A549 (cell line): ENCODE measurements around the gene FAM76A. TPM values are rescaled to one million over a fixed set of nuclear protein-coding genes. Genes with fewer than 3 reads are reported as not detected.

Source experiments
- ATAC-seq, 2 experiments: fragments of 200-7000 bp in 1 of 2; fragments of >200 bp in 1 of 2; cut with Nextera tagmentation in 1 of 2; cut with Tn5 transposase in 1 of 2; 3 replicates each; pipeline versions ENCODE4 v1.8.0 to v1.9.1; 2018 to 2020; ENCODE audit warnings: mild to moderate bottlenecking in 1 of 2, moderate library complexity in 1 of 2
- CTCF ChIA-PET: fragments of 300-600 bp; sonication (Branson Sonifier 250); formaldehyde crosslinking; extraction: SDS; loops from one replicate; lab custom pipeline; 2021; ENCODE audit warnings: antibody characterized with exemption, inconsistent platforms; lab: Yijun Ruan, JAX
- POLR2A ChIA-PET: fragments of 350-600 bp; formaldehyde crosslinking; extraction: SDS; loops from one replicate; lab custom pipeline; 2021; ENCODE audit warnings: antibody characterized with exemption, inconsistent platforms; lab: Yijun Ruan, JAX
- DNase-seq, 2 experiments: peaks; one replicate each; pipeline versions ENCODE4 v3.0.0 to v3.0.0-alpha.2; 2011 to 2016; ENCODE audit warnings: low read depth in 1 of 2, low spot score in 1 of 2
- FAIRE-seq: peaks from 2 replicates; lab custom pipeline; 2011; peaks lifted over from hg19 to GRCh38; lab: Jason Lieb, UNC
- H3K27ac ChIP-seq, 2 experiments: fragments of >200 bp; sonication (Bioruptor Twin); formaldehyde crosslinking; 3 replicates each; pipeline ENCODE4 v1.5.1; 2016 to 2017
- H3K4me1 ChIP-seq: fragments of >200 bp; sonication (Bioruptor Twin); formaldehyde crosslinking; 3 replicates; pipeline ENCODE4 v1.6.1; 2016
- H3K4me2 ChIP-seq: fragments of >200 bp; sonication (Bioruptor Twin); formaldehyde crosslinking; 3 replicates; pipeline ENCODE4 v1.6.1; 2016
- H3K4me3 ChIP-seq: fragments of >200 bp; sonication (Bioruptor Twin); formaldehyde crosslinking; 3 replicates; pipeline ENCODE4 v1.5.1; 2016
- H3K9me3 ChIP-seq: fragments of >200 bp; sonication (Bioruptor Twin); formaldehyde crosslinking; 3 replicates; pipeline ENCODE4 v1.6.1; 2016
- CBX8 ChIP-seq: fragments of 200-600 bp; sonication (generic); IDR thresholded peaks from 2 replicates; pipeline ENCODE4 v1.6.1; 2016
- CEBPB ChIP-seq, 2 experiments: fragments of >200 bp in 1 of 2; sonication (Bioruptor Twin) in 1 of 2; formaldehyde crosslinking in 1 of 2; IDR thresholded peaks; 2 replicates each; pipeline ENCODE4 v1.6.1; 2012 to 2016
- CHD4 ChIP-seq: fragments of 200-600 bp; sonication (generic); IDR thresholded peaks from 2 replicates; pipeline ENCODE4 v1.6.1; 2016; ENCODE audit warnings: antibody characterized with exemption, mild to moderate bottlenecking, borderline replicate concordance
- EHF ChIP-seq: fragments of 250-450 bp; sonication (Bioruptor Pico); IDR thresholded peaks from 2 replicates; pipeline ENCODE4 v1.5.0; 2020; ENCODE audit warnings: mild to moderate bottlenecking
- ELK1 ChIP-seq: fragments of 150-350 bp; IDR thresholded peaks from 2 replicates; pipeline ENCODE4 v1.6.1; 2014; ENCODE audit warnings: low read depth, mild to moderate bottlenecking, low read length
- EP300 ChIP-seq, 2 experiments: fragments of >200 bp; sonication (Bioruptor Twin); formaldehyde crosslinking; IDR thresholded peaks; 2 replicates in 1 of 2; 3 replicates in 1 of 2; pipeline ENCODE4 v1.6.1; 2016 to 2017
- ESRRA ChIP-seq: fragments of 150-350 bp; IDR thresholded peaks from 2 replicates; pipeline ENCODE4 v1.6.1; 2014; ENCODE audit warnings: mild to moderate bottlenecking, low read length, borderline replicate concordance
- FOSB ChIP-seq: fragments of 250-450 bp; sonication (Bioruptor Pico); IDR thresholded peaks from 2 replicates; pipeline ENCODE4 v1.5.0; 2020; ENCODE audit warnings: mild to moderate bottlenecking, moderate library complexity
- FOXS1 ChIP-seq: fragments of 250-450 bp; sonication (Bioruptor Pico); IDR thresholded peaks from 2 replicates; pipeline ENCODE4 v1.5.0; 2020; ENCODE audit warnings: mild to moderate bottlenecking, moderate library complexity
- GATA3 ChIP-seq: IDR thresholded peaks from 2 replicates; pipeline ENCODE4 v1.6.1; 2012; ENCODE audit warnings: borderline replicate concordance
- HDAC2 ChIP-seq: fragments of 200-600 bp; sonication (generic); IDR thresholded peaks from 2 replicates; pipeline ENCODE4 v1.6.1; 2016
- HEYL ChIP-seq: fragments of 250-450 bp; sonication (Bioruptor Pico); IDR thresholded peaks from 2 replicates; pipeline ENCODE4 v1.8.0; 2021; ENCODE audit warnings: mild to moderate bottlenecking, moderate library complexity
- HOXA7 ChIP-seq: fragments of 250-450 bp; sonication (Bioruptor Pico); IDR thresholded peaks from 2 replicates; pipeline ENCODE4 v1.5.0; 2020; ENCODE audit warnings: mild to moderate bottlenecking, moderate library complexity
- HOXB13 ChIP-seq: fragments of 250-450 bp; sonication (Bioruptor Pico); IDR thresholded peaks from 2 replicates; pipeline ENCODE4 v1.5.0; 2020; ENCODE audit warnings: low read depth, mild to moderate bottlenecking, moderate library complexity
- HOXB5 ChIP-seq: fragments of 250-450 bp; sonication (Bioruptor Pico); IDR thresholded peaks from 2 replicates; pipeline ENCODE4 v1.5.0; 2020; ENCODE audit warnings: mild to moderate bottlenecking, moderate library complexity
- JUN ChIP-seq, 2 experiments: fragments of >200 bp; sonication (Bioruptor Twin); formaldehyde crosslinking; IDR thresholded peaks; 2 replicates in 1 of 2; 3 replicates in 1 of 2; pipeline ENCODE4 v1.6.1; 2016 to 2017
- JUNB ChIP-seq: fragments of >200 bp; sonication (Bioruptor Twin); formaldehyde crosslinking; IDR thresholded peaks from 2 replicates; pipeline ENCODE4 v1.6.1; 2016
- KDM5A ChIP-seq: fragments of 200-600 bp; sonication (generic); IDR thresholded peaks from 2 replicates; pipeline ENCODE4 v1.6.1; 2016; ENCODE audit warnings: antibody characterized with exemption, mild to moderate bottlenecking
- MAFK ChIP-seq: fragments of 450-650 bp; IDR thresholded peaks from 2 replicates; pipeline ENCODE4 v1.6.1; 2014; ENCODE audit not compliant: partially characterized antibody
- NR3C1 ChIP-seq: fragments of >200 bp; sonication (Bioruptor Twin); formaldehyde crosslinking; IDR thresholded peaks from 3 replicates; pipeline ENCODE4 v1.6.1; 2017
- POLR2AphosphoS2 ChIP-seq: conservative IDR thresholded peaks from 2 replicates; pipeline ENCODE4 v1.6.1; 2012; ENCODE audit warnings: low read length, improper control_type of control experiment, inconsistent platforms
- RAD21 ChIP-seq, 2 experiments: fragments of >200 bp in 1 of 2; sonication (Bioruptor Twin) in 1 of 2; formaldehyde crosslinking in 1 of 2; IDR thresholded peaks in 1 of 2; conservative IDR thresholded peaks in 1 of 2; 2 replicates in 1 of 2; 3 replicates in 1 of 2; pipeline ENCODE4 v1.6.1; 2012 to 2018; ENCODE audit warnings: inconsistent platforms in 1 of 2
- RARB ChIP-seq: fragments of 250-450 bp; sonication (Bioruptor Pico); IDR thresholded peaks from 2 replicates; pipeline ENCODE4 v1.8.0; 2021; ENCODE audit warnings: mild to moderate bottlenecking, moderate library complexity
- RCOR1 ChIP-seq: fragments of 150-350 bp; IDR thresholded peaks from 2 replicates; pipeline ENCODE4 v1.6.1; 2014; ENCODE audit warnings: antibody characterized with exemption, low read length, low read depth
- REST ChIP-seq: fragments of 200-600 bp; sonication (generic); IDR thresholded peaks from 2 replicates; pipeline ENCODE4 v1.6.1; 2016; ENCODE audit warnings: antibody characterized with exemption, mild to moderate bottlenecking, moderate library complexity
- SREBF2 ChIP-seq: fragments of 450-650 bp; IDR thresholded peaks from 2 replicates; pipeline ENCODE4 v1.6.1; 2014; ENCODE audit warnings: mild to moderate bottlenecking, moderate library complexity
- TFCP2L1 ChIP-seq: fragments of 250-450 bp; sonication (Bioruptor Pico); IDR thresholded peaks from 2 replicates; pipeline ENCODE4 v1.5.0; 2021; ENCODE audit warnings: mild to moderate bottlenecking
- USF2 ChIP-seq: fragments of 450-650 bp; IDR thresholded peaks from 2 replicates; pipeline ENCODE4 v1.6.1; 2014; ENCODE audit warnings: antibody characterized with exemption
- ZNF302 ChIP-seq: fragments of 250-450 bp; sonication (Bioruptor Pico); IDR thresholded peaks from 2 replicates; pipeline ENCODE4 v1.9.0; 2021; ENCODE audit warnings: inconsistent platforms, mild to moderate bottlenecking, moderate library complexity
- WGBS: methylation state at CpG from one replicate; pipeline ENCODE4 v1.1.6; 2017; ENCODE audit errors: missing lambda C conversion rate; 5-methylcytosine and 5-hydroxymethylcytosine counted together
- polyA plus RNA-seq, 4 experiments: library from polyadenylated mRNA; depleted of rRNA in 3 of 4; stranded (reverse); fragments of >200 nt; fragmentation: RNase III in 1 of 4; extraction: RNeasy Plus Mini Kit Qiagen cat#74134 plus additional on column Dnase treatment in 1 of 4; gene quantifications; 2 replicates in 3 of 4; 3 replicates in 1 of 4; pipeline ENCODE4 v1.2.3, GENCODE V29; 2011 to 2017

FAM76A gene
- polyA plus RNA-seq, 2 of the 4 experiments (the other 2 are of a cell fraction): 4.8 to 6.5 TPM

- TF ChIP-seq ELK1: no peak
- no peak for TF ChIP-seq TFCP2L1 (CRISPR knock-in tag)
These were observed 15.2 kb upstream of the FAM76A start (continued) for GRCh38 chr1:27710574-27710973.

GRCh38 chr1:27713139-27713725 is 12.5 kb upstream of the FAM76A start:
- POLR2A ChIA-PET: no interaction called here
- ATAC-seq: no peak
- no peak for DNase-seq
- Histone ChIP-seq H3K9me3 (peaks cover 10% of the 10 kb centered on the region), H3K4me2 (no peak overlapping the region), H3K27ac (no peak overlapping the region), H3K4me3 (no peak overlapping the region), H3K4me1 (no peaks in the 10 kb centered on the region)
- TF ChIP-seq GATA3 (no peak), CEBPB (IDR thresholded peaks at IDR 0.05) (no peak), HDAC2 (no peak), USF2 (no peak), RARB (CRISPR knock-in tag) (no peak), FOXS1 (CRISPR knock-in tag) (no peak), ZNF302 (no peak), POLR2AphosphoS2 (no peak), HOXA7 (CRISPR knock-in tag) (no peak), MAFK (no peak), RCOR1 (no peak), JUN (IDR thresholded peaks at IDR 0.05) (no peak), KDM5A (no peak), EP300 (IDR thresholded peaks at IDR 0.05) (no peak), ESRRA (no peak), RAD21 (conservative IDR thresholded peaks at IDR 0.05 in 1 of 2, IDR thresholded peaks at IDR 0.05 in 1 of 2) (no peak), HEYL (no peak), SREBF2 (no peak), HOXB5 (no peak), CBX8 (no peak)
- CTCF ChIA-PET: interaction anchor here (1.5 kb wide), 1 partner anchor 13 kb away, joined by 3 read pairs; the partner anchor contains the start of gene FAM76A
- no peak for FAIRE-seq
- WGBS: 45% methylated on average over 3 of the region's 3 CpGs

GRCh38 chr1:27713869-27714513 is 11.8 kb upstream of the FAM76A start:
- ChIA-PET POLR2A (no interaction called here), CTCF (interaction anchor here (1.5 kb wide), 1 partner anchor 12 kb away, joined by 3 read pairs; the partner anchor contains the start of gene FAM76A)
- no peak for ATAC-seq
- H3K27ac ChIP-seq: no peak overlapping the region
- peaks cover 10% of the 10 kb centered on the region for H3K9me3 ChIP-seq
- H3K4me3 ChIP-seq: no peak overlapping the region
- TF ChIP-seq HOXB5 (no peak), USF2 (no peak), KDM5A (no peak), JUNB (no peak), FOSB (CRISPR knock-in tag) (no peak), REST (no peak), EHF (CRISPR knock-in tag) (no peak), HOXB13 (CRISPR knock-in tag) (no peak), ESRRA (no peak), NR3C1 (no peak), CHD4 (no peak), RAD21 (conservative IDR thresholded peaks at IDR 0.05 in 1 of 2, IDR thresholded peaks at IDR 0.05 in 1 of 2) (no peak)
- H3K4me1 ChIP-seq: no peaks in the 10 kb centered on the region
- 58% methylated on average over 3 of the region's 3 CpGs for WGBS
- FAIRE-seq: no peak
- no peak overlapping the region for H3K4me2 ChIP-seq
- DNase-seq: no peak
